Body of pancreas (tissue), 4 donors: Measurements from ENCODE around the gene S100A13.

Experiments used
- POLR2A ChIP-seq, 3 donors: fragments of 450-650 bp; IDR thresholded peaks; one replicate each; pipeline ENCODE4 v1.6.1; 2016; ENCODE audit warnings: antibody characterized with exemption in 3 of 3, mild to moderate bottlenecking in 2 of 3
- TF ChIP-seq, protein P1 (sequence below), 7 experiments: fragments of 450-650 bp in 4 of 7; fragments of 200-600 bp in 3 of 7; sonication (generic) in 3 of 7; IDR thresholded peaks; one replicate each; pipeline ENCODE4 v1.5.1; 2016 to 2019; ENCODE audit warnings: antibody characterized with exemption in 7 of 7

DNA sequence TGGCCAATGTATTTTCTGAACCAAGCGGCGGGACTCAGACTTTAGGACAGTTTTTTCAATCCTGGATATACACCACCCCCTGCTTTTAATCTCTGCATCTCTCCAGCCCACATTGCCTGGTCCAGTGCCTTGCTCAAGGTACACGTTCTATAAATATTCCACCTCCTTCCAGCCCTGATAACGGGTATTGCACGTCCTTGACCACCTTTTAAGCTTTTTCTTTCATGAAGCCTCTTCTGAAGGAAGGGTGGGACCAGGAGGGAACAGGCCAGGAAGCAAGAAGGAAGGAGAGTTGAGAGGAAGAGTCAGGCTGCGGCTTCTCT is 17.8 kb downstream of the S100A13 start:
- TF ChIP-seq, protein P1, sequence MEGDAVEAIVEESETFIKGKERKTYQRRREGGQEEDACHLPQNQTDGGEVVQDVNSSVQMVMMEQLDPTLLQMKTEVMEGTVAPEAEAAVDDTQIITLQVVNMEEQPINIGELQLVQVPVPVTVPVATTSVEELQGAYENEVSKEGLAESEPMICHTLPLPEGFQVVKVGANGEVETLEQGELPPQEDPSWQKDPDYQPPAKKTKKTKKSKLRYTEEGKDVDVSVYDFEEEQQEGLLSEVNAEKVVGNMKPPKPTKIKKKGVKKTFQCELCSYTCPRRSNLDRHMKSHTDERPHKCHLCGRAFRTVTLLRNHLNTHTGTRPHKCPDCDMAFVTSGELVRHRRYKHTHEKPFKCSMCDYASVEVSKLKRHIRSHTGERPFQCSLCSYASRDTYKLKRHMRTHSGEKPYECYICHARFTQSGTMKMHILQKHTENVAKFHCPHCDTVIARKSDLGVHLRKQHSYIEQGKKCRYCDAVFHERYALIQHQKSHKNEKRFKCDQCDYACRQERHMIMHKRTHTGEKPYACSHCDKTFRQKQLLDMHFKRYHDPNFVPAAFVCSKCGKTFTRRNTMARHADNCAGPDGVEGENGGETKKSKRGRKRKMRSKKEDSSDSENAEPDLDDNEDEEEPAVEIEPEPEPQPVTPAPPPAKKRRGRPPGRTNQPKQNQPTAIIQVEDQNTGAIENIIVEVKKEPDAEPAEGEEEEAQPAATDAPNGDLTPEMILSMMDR (IDR thresholded peaks at IDR 0.05) = no peak
- TF ChIP-seq POLR2A (IDR thresholded peaks at IDR 0.05) = no peak
